Measurements from ENCODE around the gene TEX14. TPM values are rescaled to one million over a fixed set of nuclear protein-coding genes. Genes with fewer than 3 reads are reported as not detected.

Gene TEX14
- polyA plus RNA-seq, 1 donor (not counting 4 experiments of a cell fraction or from before 2014, with no cell fraction given) = 0.16 TPM

GRCh38 chr17:58722696-58723095 lies 30.9 kb upstream of the TEX14 start:
- no peak for DNase-seq (ENCODE audit: low read depth, low spot score)

GRCh38 chr17:58722274-58722673 lies 30.4 kb upstream of the TEX14 start:
- no peak for FAIRE-seq

More at GRCh38 chr17:58722696-58723095, 30.9 kb upstream of the TEX14 start:
- dilution Hi-C loops (cut with MboI; ENCODE audit: extremely low pct_ligation_motif_present, low sequenced_read_pairs) = no loop called here
- no peak overlapping the region for H2AFZ ChIP-seq (ENCODE audit: control insufficient read depth, low read length)
- no peaks in the 10 kb centered on the region for H3K9me3 ChIP-seq (ENCODE audit: control insufficient read depth, low read depth, low read length)
- no peak overlapping the region for H3K9ac ChIP-seq (ENCODE audit: control insufficient read depth, extremely low read depth, insufficient read depth, low read length)
- no peaks in the 10 kb centered on the region for H4K20me1 ChIP-seq (ENCODE audit: control insufficient read depth, extremely low read depth, insufficient read depth, low read length)
- no peaks in the 10 kb centered on the region for H3K27me3 ChIP-seq (ENCODE audit: control insufficient read depth, extremely low read depth, insufficient read depth, low read length)
- no peak overlapping the region for H3K4me3 ChIP-seq (ENCODE audit: control insufficient read depth in 2 of 3, extremely low read depth in 1 of 3, insufficient read depth in 2 of 3, low read depth in 1 of 3, low read length in 3 of 3)
- H3K27ac ChIP-seq (ENCODE audit: control insufficient read depth, insufficient read depth, low read length) = no peak overlapping the region
- H3K4me2 ChIP-seq (ENCODE audit: control insufficient read depth, extremely low read depth, insufficient read depth, low read depth, low read length) = no peak overlapping the region
- TF ChIP-seq EZH2 (IDR thresholded peaks at IDR 0.05; ENCODE audit: low read length) (no peak), CTCF (optimal IDR thresholded peaks at IDR 0.05 in 1 of 3, IDR thresholded peaks at IDR 0.05 in 1 of 3, conservative IDR thresholded peaks at IDR 0.05 in 1 of 3; ENCODE audit: extremely low read depth in 1 of 3, insufficient read depth in 2 of 3, low read length in 3 of 3) (no peak)
- peaks cover 0 to 3% of the 10 kb centered on the region in 2 experiments for H3K36me3 ChIP-seq (ENCODE audit: control insufficient read depth in 2 of 2, extremely low read depth in 1 of 2, insufficient read depth in 2 of 2, low read length in 2 of 2)
- H3K79me2 ChIP-seq (ENCODE audit: control insufficient read depth, insufficient read depth, low read length) = no peaks in the 10 kb centered on the region
- no peak for FAIRE-seq
- no peaks in the 10 kb centered on the region for H3K4me1 ChIP-seq (ENCODE audit: control insufficient read depth, extremely low read depth, insufficient read depth, low read length)
- no peaks in the 10 kb centered on the region for H3K9me1 ChIP-seq (ENCODE audit: control insufficient read depth, extremely low read depth, insufficient read depth, low read length)

More at GRCh38 chr17:58722274-58722673, 30.4 kb upstream of the TEX14 start:
- Histone ChIP-seq H3K27ac (ENCODE audit: control insufficient read depth, insufficient read depth, low read length) (no peak overlapping the region), H3K9me3 (ENCODE audit: control insufficient read depth, low read depth, low read length) (no peaks in the 10 kb centered on the region), H3K36me3 (ENCODE audit: control insufficient read depth in 2 of 2, extremely low read depth in 1 of 2, insufficient read depth in 2 of 2, low read length in 2 of 2) (peaks cover 0 to 3% of the 10 kb centered on the region in 2 experiments), H4K20me1 (ENCODE audit: control insufficient read depth, extremely low read depth, insufficient read depth, low read length) (no peaks in the 10 kb centered on the region), H3K27me3 (ENCODE audit: control insufficient read depth, extremely low read depth, insufficient read depth, low read length) (no peaks in the 10 kb centered on the region), H3K4me3 (ENCODE audit: control insufficient read depth in 2 of 3, extremely low read depth in 1 of 3, insufficient read depth in 2 of 3, low read depth in 1 of 3, low read length in 3 of 3) (no peak overlapping the region), H3K4me1 (ENCODE audit: control insufficient read depth, extremely low read depth, insufficient read depth, low read length) (no peaks in the 10 kb centered on the region), H2AFZ (ENCODE audit: control insufficient read depth, low read length) (no peak overlapping the region), H3K9me1 (ENCODE audit: control insufficient read depth, extremely low read depth, insufficient read depth, low read length) (no peaks in the 10 kb centered on the region), H3K9ac (ENCODE audit: control insufficient read depth, extremely low read depth, insufficient read depth, low read length) (no peak overlapping the region), H3K79me2 (ENCODE audit: control insufficient read depth, insufficient read depth, low read length) (no peaks in the 10 kb centered on the region), H3K4me2 (ENCODE audit: control insufficient read depth, extremely low read depth, insufficient read depth, low read depth, low read length) (no peak overlapping the region)
- dilution Hi-C loops (cut with MboI; ENCODE audit: extremely low pct_ligation_motif_present, low sequenced_read_pairs) = no loop called here
- no peak for TF ChIP-seq EZH2 (IDR thresholded peaks at IDR 0.05; ENCODE audit: low read length)
- no peak for TF ChIP-seq CTCF (optimal IDR thresholded peaks at IDR 0.05 in 1 of 3, IDR thresholded peaks at IDR 0.05 in 1 of 3, conservative IDR thresholded peaks at IDR 0.05 in 1 of 3; ENCODE audit: extremely low read depth in 1 of 3, insufficient read depth in 2 of 3, low read length in 3 of 3)
- no peak for DNase-seq (ENCODE audit: low read depth, low spot score)

Data from keratinocyte (primary cell).